Vagina (tissue), 2 donors: ENCODE data around the gene SRSF3. TPM values are rescaled to one million over a fixed set of nuclear protein-coding genes. Genes with fewer than 3 reads are reported as not detected.
A peak's percentile ranks its signal among the peaks of the same experiment; 100 is the strongest.
"Not testable (repeated sequence)": the region's sequence is repeated elsewhere in the genome, so short reads cannot be mapped to it uniquely, and the experiment has no call there.

ENCODE experiments used
- DNase-seq, 2 donors: peaks; one replicate each; pipeline ENCODE4 v3.0.0-alpha.2; 2017; ENCODE audit errors: extremely low spot score in 2 of 2
- H3K27ac ChIP-seq: fragments of 200-600 bp; sonication (generic); one replicate; pipeline ENCODE4 v1.5.1; 2019
- H3K27me3 ChIP-seq: fragments of 200-600 bp; sonication (generic); one replicate; pipeline ENCODE4 v1.5.1; 2019
- H3K36me3 ChIP-seq, 2 donors: fragments of 200-600 bp; sonication (generic); one replicate each; pipeline ENCODE4 v1.5.1; 2017 to 2019
- H3K4me1 ChIP-seq: fragments of 200-600 bp; sonication (generic); one replicate; pipeline ENCODE4 v1.5.1; 2019
- H3K4me3 ChIP-seq, 2 donors: fragments of 200-600 bp; sonication (generic); 1 replicate in 1 of 2; 2 replicates in 1 of 2; pipeline ENCODE4 v1.5.1; 2016 to 2019
- H3K9me3 ChIP-seq: fragments of 200-600 bp; sonication (generic); one replicate; pipeline ENCODE4 v1.5.1; 2019
- CTCF ChIP-seq, 3 experiments: fragments of 450-650 bp in 2 of 3; fragments of 200-600 bp in 1 of 3; sonication (generic) in 1 of 3; IDR thresholded peaks; one replicate each; pipeline ENCODE4 v1.5.1; 2017 to 2019; ENCODE audit warnings: antibody characterized with exemption in 3 of 3, mild to moderate bottlenecking in 2 of 3, moderate library complexity in 2 of 3
- POLR2A ChIP-seq, 2 donors: fragments of 450-650 bp; IDR thresholded peaks; one replicate each; pipeline ENCODE4 v1.6.1; 2017; ENCODE audit warnings: antibody characterized with exemption in 2 of 2, mild to moderate bottlenecking in 2 of 2, moderate library complexity in 2 of 2
- POLR2AphosphoS5 ChIP-seq, 2 donors: sonication (generic); formaldehyde crosslinking; IDR thresholded peaks; one replicate each; pipeline ENCODE4 v1.9.0; 2017; ENCODE audit warnings: antibody characterized with exemption in 2 of 2, mild to moderate bottlenecking in 2 of 2, low read depth in 1 of 2; ENCODE audit not compliant: insufficient read depth in 1 of 2
- intact Hi-C: fragments of 100-400 bp; cut with DNase I; formaldehyde crosslinking; loops from one replicate; pipeline ENCODE4 v1.15.1; 2023
- total RNA-seq: library from RNA; depleted of rRNA; stranded (reverse); fragments of >200 nt; gene quantifications from one replicate; pipeline ENCODE4 v1.2.3, GENCODE V29; 2016

SRSF3 gene
- total RNA-seq, 1 donor from 2014 or later: 144 TPM

GRCh38 chr6:36598739-36599318 lies 4.7 kb downstream of the SRSF3 start:
- Histone ChIP-seq H3K4me1 (peaks cover 74% of the 10 kb centered on the region), H3K9me3 (no peaks in the 10 kb centered on the region), H3K36me3 (peaks cover 0 to 71% of the 10 kb centered on the region in 2 donors), H3K27me3 (no peaks in the 10 kb centered on the region), H3K4me3 (peak overlapping the region; percentile 33 to 72), H3K27ac (peak overlapping the region; percentile 100)
- TF ChIP-seq POLR2A (IDR thresholded peaks at IDR 0.05) (no peak), POLR2AphosphoS5 (IDR thresholded peaks at IDR 0.05; ENCODE audit: insufficient read depth in 1 of 2, low read depth in 1 of 2) (no peak), CTCF (IDR thresholded peaks at IDR 0.05) (no peak)
- intact Hi-C loops: loop anchor here (5.0 to 10.0 kb wide), 2 partner anchors 52 to 174 kb away; partner anchors contain the start of gene STK38
- no peak for DNase-seq

GRCh38 chr6:36599791-36600209 lies 5.6 kb downstream of the SRSF3 start:
- Histone ChIP-seq H3K27me3 (no peaks in the 10 kb centered on the region), H3K27ac (peak overlapping the region; percentile 30), H3K4me1 (peaks cover 84% of the 10 kb centered on the region), H3K9me3 (no peaks in the 10 kb centered on the region), H3K4me3 (peak overlapping the region; percentile 6 to 25), H3K36me3 (peaks cover 0 to 81% of the 10 kb centered on the region in 2 donors)
- peak in 1 of 2 donors; percentile 27 for TF ChIP-seq POLR2AphosphoS5 (IDR thresholded peaks at IDR 0.05; ENCODE audit: insufficient read depth in 1 of 2, low read depth in 1 of 2)
- TF ChIP-seq CTCF (IDR thresholded peaks at IDR 0.05): no peak
- no peak for TF ChIP-seq POLR2A (IDR thresholded peaks at IDR 0.05)
- intact Hi-C loops: loop anchor here (5.0 to 10.0 kb wide), 2 partner anchors 52 to 175 kb away; partner anchors contain the start of gene STK38
- DNase-seq: no peak

- intact Hi-C loops: no loop called here
- Histone ChIP-seq H3K9me3 (no peaks in the 10 kb centered on the region), H3K36me3 (peaks cover 0 to 89% of the 10 kb centered on the region in 2 donors), H3K4me3 (peak overlapping the region in 1 of 2 donors; percentile 6), H3K27me3 (no peaks in the 10 kb centered on the region), H3K4me1 (peaks cover 92% of the 10 kb centered on the region), H3K27ac (no peak overlapping the region)
- DNase-seq: no peak
- TF ChIP-seq POLR2AphosphoS5 (IDR thresholded peaks at IDR 0.05; ENCODE audit: insufficient read depth in 1 of 2, low read depth in 1 of 2): no peak
- TF ChIP-seq POLR2A (IDR thresholded peaks at IDR 0.05): no peak
- TF ChIP-seq CTCF (IDR thresholded peaks at IDR 0.05): no peak
These were observed 6.5 kb downstream of the SRSF3 start for GRCh38 chr6:36600564-36601146.

- H3K27me3 ChIP-seq, H3K27ac ChIP-seq, H3K4me3 ChIP-seq, intact Hi-C loops, H3K9me3 ChIP-seq, DNase-seq: not testable (repeated sequence)
- peaks cover 0 to 98% of the 10 kb centered on the region in 2 donors for H3K36me3 ChIP-seq
- peaks cover 100% of the 10 kb centered on the region for H3K4me1 ChIP-seq
These were observed 7.7 kb downstream of the SRSF3 start for GRCh38 chr6:36601818-36602217.

- intact Hi-C loops: no loop called here
- Histone ChIP-seq H3K4me3 (no peak overlapping the region), H3K36me3 (peaks cover 0 to 99% of the 10 kb centered on the region in 2 donors), H3K4me1 (peaks cover 100% of the 10 kb centered on the region), H3K9me3 (no peaks in the 10 kb centered on the region), H3K27me3 (no peaks in the 10 kb centered on the region), H3K27ac (no peak overlapping the region)
- TF ChIP-seq POLR2A (IDR thresholded peaks at IDR 0.05) (no peak), CTCF (IDR thresholded peaks at IDR 0.05) (no peak), POLR2AphosphoS5 (IDR thresholded peaks at IDR 0.05; ENCODE audit: insufficient read depth in 1 of 2, low read depth in 1 of 2) (no peak)
- DNase-seq: no peak
These were observed 9.3 kb downstream of the SRSF3 start for GRCh38 chr6:36603222-36604089.
